PC-3 (cell line): Measurements from ENCODE around the gene IQSEC3. TPM values are rescaled to one million over a fixed set of nuclear protein-coding genes. Genes with fewer than 3 reads are reported as not detected.
"Not testable (repeated sequence)": the region's sequence is repeated elsewhere in the genome, so short reads cannot be mapped to it uniquely, and the experiment has no call there.

Experiments
- ATAC-seq: fragments of 200-7000 bp; cut with Tn5 transposase; 2 replicates; pipeline ENCODE4 v1.9.1; 2020; ENCODE audit warnings: mild to moderate bottlenecking, moderate library complexity
- BruUV-seq: library from RNA; stranded (reverse); fragments of 400-500 nt; replicated peaks from 2 replicates; lab custom pipeline; 2021; lab: Mats Ljungman, UMichigan
- CTCF ChIA-PET: fragments of 300-600 bp; sonication (Branson Sonifier 250); formaldehyde crosslinking; loops from one replicate; lab custom pipeline; 2022; ENCODE audit warnings: antibody characterized with exemption; lab: Charles Lee
- POLR2A ChIA-PET: fragments of 300-600 bp; sonication (Branson Sonifier 250); formaldehyde crosslinking; loops from one replicate; lab custom pipeline; 2022; ENCODE audit warnings: antibody characterized with exemption; ENCODE audit not compliant: unreplicated experiment; lab: Charles Lee
- DNase-seq: peaks from one replicate; pipeline ENCODE4 v3.0.0-alpha.2; 2015
- H2AFZ ChIP-seq: fragments of 300-600 bp; sonication (generic); 2 replicates; pipeline ENCODE4 v1.6.0; 2016; ENCODE audit warnings: antibody characterized with exemption, low read length
- H3F3A ChIP-seq: fragments of 300-600 bp; sonication (generic); one replicate; pipeline ENCODE4 v1.6.0; 2017; ENCODE audit warnings: antibody characterized with exemption, low read length, control low read depth, mild to moderate bottlenecking; ENCODE audit not compliant: unreplicated experiment
- H3K27ac ChIP-seq: fragments of 300-600 bp; sonication (generic); 2 replicates; pipeline ENCODE4 v1.5.1; 2016; ENCODE audit warnings: mild to moderate bottlenecking, low read length
- H3K27me3 ChIP-seq: fragments of 300-600 bp; sonication (generic); 2 replicates; pipeline ENCODE4 v1.6.1; 2016; ENCODE audit warnings: low read length, mixed read lengths
- H3K36me3 ChIP-seq: fragments of 300-600 bp; sonication (generic); 2 replicates; pipeline ENCODE4 v1.6.1; 2016; ENCODE audit warnings: low read depth, mixed run types, low read length, mixed read lengths
- H3K4me1 ChIP-seq: fragments of 300-600 bp; sonication (generic); 2 replicates; pipeline ENCODE4 v1.5.1; 2016; ENCODE audit warnings: low read length; ENCODE audit not compliant: insufficient read depth
- H3K4me2 ChIP-seq: fragments of 300-600 bp; sonication (generic); 2 replicates; pipeline ENCODE4 v1.6.0; 2016; ENCODE audit warnings: low read length
- H3K4me3 ChIP-seq: fragments of 300-600 bp; sonication (generic); 2 replicates; pipeline ENCODE4 v1.5.1; 2016; ENCODE audit warnings: mild to moderate bottlenecking, low read length, mixed read lengths
- H3K79me2 ChIP-seq: fragments of 300-600 bp; sonication (generic); 2 replicates; pipeline ENCODE4 v1.6.1; 2017; ENCODE audit warnings: low read length, mixed read lengths
- H3K9ac ChIP-seq: fragments of 300-600 bp; sonication (generic); 2 replicates; pipeline ENCODE4 v1.6.0; 2016; ENCODE audit warnings: mild to moderate bottlenecking, low read length
- H3K9me2 ChIP-seq: fragments of 300-600 bp; sonication (generic); replicated peaks from 2 replicates; pipeline ENCODE4 v1.6.1; 2016; ENCODE audit warnings: mixed run types, low read length, mixed read lengths
- H3K9me3 ChIP-seq: fragments of 300-600 bp; sonication (generic); 2 replicates; pipeline ENCODE4 v1.6.1; 2016; ENCODE audit warnings: low read length, mixed read lengths
- H4K20me1 ChIP-seq: fragments of 300-600 bp; sonication (generic); 2 replicates; pipeline ENCODE4 v1.6.1; 2016; ENCODE audit warnings: low read length, mixed read lengths
- intact Hi-C: fragments of 100-400 bp; cut with micrococcal nuclease; formaldehyde crosslinking; loops from 2 replicates; pipeline ENCODE4 v1.9.0; 2023
- total RNA-seq: library from RNA; depleted of rRNA; stranded (reverse); fragments of >200 nt; gene quantifications from 2 replicates; pipeline ENCODE4 v1.2.3, GENCODE V29; 2014

IQSEC3 gene
- total RNA-seq, 1 experiment from 2014 or later: 0.11 TPM

DNA sequence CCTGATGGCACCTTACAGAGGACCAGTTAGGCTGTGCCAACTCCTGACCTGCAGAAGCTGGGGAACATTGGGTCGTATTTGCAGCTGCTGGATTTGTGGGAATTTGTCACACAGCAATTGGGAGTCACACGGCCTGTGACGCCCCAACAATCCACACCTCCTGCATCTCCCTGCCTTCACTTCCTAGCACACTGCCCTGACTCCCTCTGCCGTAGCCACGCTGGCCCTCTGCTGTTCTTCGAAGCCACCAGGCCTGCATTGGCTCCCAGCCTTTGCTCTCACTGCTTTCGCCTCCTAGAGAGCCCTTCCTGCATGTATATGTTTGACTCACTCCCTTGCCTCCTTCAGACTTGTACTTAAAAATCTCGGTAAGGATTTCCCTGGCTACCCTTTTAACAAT lies 22.2 kb upstream of the IQSEC3 start:
- H3K9ac ChIP-seq, BruUV-seq, H3K4me1 ChIP-seq, H3K36me3 ChIP-seq, ATAC-seq, H3K4me2 ChIP-seq, CTCF ChIA-PET, H4K20me1 ChIP-seq, H3K27me3 ChIP-seq, intact Hi-C loops, H2AFZ ChIP-seq, H3K9me3 ChIP-seq, H3K79me2 ChIP-seq, H3F3A ChIP-seq, POLR2A ChIA-PET, H3K9me2 ChIP-seq, H3K4me3 ChIP-seq, H3K27ac ChIP-seq: not testable (repeated sequence)
- peak; percentile 0 for DNase-seq

DNA sequence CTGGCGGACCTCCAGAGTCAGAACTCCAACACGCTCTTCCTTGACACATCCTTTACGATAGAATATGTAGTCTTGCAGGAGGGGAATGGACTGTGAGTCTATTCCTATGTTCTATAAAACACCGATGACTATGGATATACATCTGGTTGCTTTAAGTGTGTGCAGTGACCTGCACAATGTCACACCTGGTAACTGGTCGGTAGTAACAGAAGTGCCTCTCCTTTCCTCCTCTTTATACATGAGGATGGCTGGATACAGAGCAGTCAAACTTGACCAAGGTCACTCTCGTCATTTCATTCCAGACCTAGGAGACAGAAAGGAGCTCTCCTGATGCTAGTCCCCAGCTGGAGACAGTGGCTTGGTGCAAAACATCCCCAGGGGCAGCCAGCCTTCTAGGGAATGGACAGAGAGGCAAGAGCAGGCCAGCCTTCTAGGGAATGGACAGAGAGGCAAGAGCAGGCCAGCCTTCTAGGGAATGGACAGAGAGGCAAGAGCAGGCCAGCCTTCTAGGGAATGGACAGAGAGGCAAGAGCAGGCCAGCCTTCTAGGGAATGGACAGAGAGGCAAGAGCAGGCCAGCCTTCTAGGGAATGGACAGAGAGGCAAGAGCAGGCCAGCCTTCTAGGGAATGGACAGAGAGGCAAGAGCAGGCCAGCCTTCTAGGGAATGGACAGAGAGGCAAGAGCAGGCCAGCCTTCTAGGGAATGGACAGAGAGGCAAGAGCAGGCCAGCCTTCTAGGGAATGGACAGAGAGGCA lies 21.2 kb upstream of the IQSEC3 start:
- not testable (repeated sequence) for BruUV-seq

GRCh38 chr12:45991-46358 lies 20.6 kb upstream of the IQSEC3 start:
- H3K4me1 ChIP-seq, BruUV-seq, H3K4me3 ChIP-seq, H3K9me3 ChIP-seq, CTCF ChIA-PET, H2AFZ ChIP-seq, H3K27ac ChIP-seq, H3F3A ChIP-seq, ATAC-seq, H3K79me2 ChIP-seq, POLR2A ChIA-PET, H3K9me2 ChIP-seq, H3K36me3 ChIP-seq, H3K27me3 ChIP-seq, H4K20me1 ChIP-seq, intact Hi-C loops, DNase-seq, H3K9ac ChIP-seq, H3K4me2 ChIP-seq: not testable (repeated sequence)

More for the DNA sequence above, 21.2 kb upstream of the IQSEC3 start:
- H3K27me3 ChIP-seq, H3K4me3 ChIP-seq, H3K4me1 ChIP-seq, H3K9ac ChIP-seq, H3K4me2 ChIP-seq, H3F3A ChIP-seq, DNase-seq, H3K27ac ChIP-seq, POLR2A ChIA-PET, ATAC-seq, H3K9me3 ChIP-seq, H3K79me2 ChIP-seq, H3K9me2 ChIP-seq, intact Hi-C loops, CTCF ChIA-PET, H2AFZ ChIP-seq, H4K20me1 ChIP-seq, H3K36me3 ChIP-seq: not testable (repeated sequence)

- DNase-seq, H3F3A ChIP-seq, H2AFZ ChIP-seq, POLR2A ChIA-PET, H3K79me2 ChIP-seq, H3K9ac ChIP-seq, H3K4me3 ChIP-seq, intact Hi-C loops, H3K36me3 ChIP-seq, H3K27ac ChIP-seq, H3K9me2 ChIP-seq, H3K9me3 ChIP-seq, H3K4me2 ChIP-seq, BruUV-seq, ATAC-seq, CTCF ChIA-PET, H3K4me1 ChIP-seq, H3K27me3 ChIP-seq, H4K20me1 ChIP-seq: not testable (repeated sequence)
These were observed 20.0 kb upstream of the IQSEC3 start for GRCh38 chr12:46542-46941.

DNA sequence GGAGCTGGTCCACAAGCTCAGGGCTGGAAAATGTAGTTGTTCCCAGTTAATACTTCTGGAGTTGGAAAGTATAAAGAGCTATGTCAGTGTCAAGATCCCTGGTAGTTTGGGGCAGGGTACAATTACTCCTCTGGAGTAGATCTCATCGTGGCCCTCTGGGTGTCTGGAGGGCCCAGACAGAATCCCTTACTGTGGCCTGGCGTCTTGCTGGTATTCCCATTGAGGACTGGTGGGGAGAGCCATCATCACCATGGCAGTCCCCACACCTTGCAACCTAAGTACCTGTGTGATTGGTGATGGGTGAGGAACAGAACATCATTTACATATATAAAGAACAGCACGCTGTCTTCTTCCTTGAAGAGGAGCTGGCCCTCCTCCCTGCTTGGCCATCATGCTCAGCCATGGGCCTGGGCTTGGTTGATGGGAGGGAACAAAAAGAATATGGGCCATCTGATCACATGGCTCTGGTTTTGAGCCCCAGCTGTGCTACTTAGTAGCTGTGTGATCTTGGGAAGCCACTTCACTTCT lies 18.8 kb upstream of the IQSEC3 start:
- H2AFZ ChIP-seq, H3F3A ChIP-seq: not testable (repeated sequence)

DNA sequence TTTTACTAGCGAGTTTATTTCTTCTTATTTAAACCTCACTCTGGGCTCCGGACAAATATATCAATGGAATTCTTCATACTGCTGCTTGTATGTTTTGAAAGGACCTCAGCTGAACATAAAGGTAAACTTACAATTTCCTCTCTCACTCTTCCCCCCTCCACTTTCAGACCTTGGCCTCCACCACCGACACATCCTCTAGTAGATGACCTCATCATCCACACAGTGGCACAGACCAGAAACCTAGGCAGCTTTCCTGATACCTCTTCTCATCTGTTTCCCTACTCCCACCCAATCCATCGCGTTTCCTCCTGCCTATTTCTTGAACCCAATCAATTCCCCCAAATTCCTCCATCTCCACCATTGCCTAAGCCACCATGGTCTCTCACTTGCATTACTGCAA lies 17.4 kb upstream of the IQSEC3 start:
- not testable (repeated sequence) for ATAC-seq

More for the DNA sequence above, 18.8 kb upstream of the IQSEC3 start:
- DNase-seq, H3K9ac ChIP-seq, H4K20me1 ChIP-seq, H3K4me2 ChIP-seq, H3K9me3 ChIP-seq, H3K36me3 ChIP-seq, BruUV-seq, H3K79me2 ChIP-seq, H3K4me1 ChIP-seq, H3K27ac ChIP-seq, ATAC-seq, intact Hi-C loops, CTCF ChIA-PET, POLR2A ChIA-PET, H3K9me2 ChIP-seq, H3K4me3 ChIP-seq: not testable (repeated sequence)
- H3K27me3 ChIP-seq: peaks cover 11% of the 10 kb centered on the region

More for the DNA sequence above, 17.4 kb upstream of the IQSEC3 start:
- H3K79me2 ChIP-seq, intact Hi-C loops, H3K4me1 ChIP-seq, H3K36me3 ChIP-seq, H3K9me2 ChIP-seq, CTCF ChIA-PET, H3K9me3 ChIP-seq, H3K9ac ChIP-seq, DNase-seq, H3K4me2 ChIP-seq, H3F3A ChIP-seq, BruUV-seq, H4K20me1 ChIP-seq, H3K4me3 ChIP-seq, POLR2A ChIA-PET, H2AFZ ChIP-seq, H3K27ac ChIP-seq: not testable (repeated sequence)
- H3K27me3 ChIP-seq: peaks cover 20% of the 10 kb centered on the region
